Measurements from ENCODE around the gene COL4A1.

Gene COL4A1

DNA sequence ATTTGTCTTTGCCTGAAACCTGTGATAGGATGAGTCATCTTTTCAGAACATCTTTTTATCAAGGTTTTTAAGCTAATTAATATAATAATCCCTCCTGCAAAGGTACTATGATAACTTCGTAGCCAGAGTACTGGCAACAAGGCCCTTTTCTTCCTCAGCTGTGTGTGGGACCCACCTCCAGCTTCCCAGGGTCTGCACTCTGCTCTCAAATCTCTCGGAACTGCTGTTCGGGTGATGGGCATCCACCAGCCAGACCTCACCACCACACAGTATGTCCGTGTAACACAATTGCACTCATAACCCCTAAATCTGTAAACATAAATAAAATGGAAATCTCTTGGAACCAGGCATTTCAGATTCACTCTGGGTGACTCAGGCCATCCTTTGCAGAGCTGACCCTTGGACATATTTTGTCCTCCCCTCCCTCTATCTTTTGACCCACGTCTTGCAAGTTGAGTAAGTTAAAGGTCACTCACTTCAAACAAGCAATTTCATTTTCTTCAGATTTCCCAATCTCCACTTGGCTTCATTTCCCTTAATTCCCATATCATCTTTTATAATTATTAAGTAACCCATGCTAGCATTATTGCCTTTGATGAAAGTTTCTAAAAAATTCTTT, 29.5 kb downstream of the COL4A1 start:
- Histone ChIP-seq H3K36me3 (replicated peaks in 1 of 2; ENCODE audit: control insufficient read depth in 2 of 2, insufficient read depth in 2 of 2, low read length in 2 of 2) (peaks cover 0 to 2% of the 10 kb centered on the region in 2 donors), H2BK120ac (ENCODE audit: low read depth, low read length) (no peak overlapping the region), H4K8ac (ENCODE audit: low read depth, low read length) (no peak overlapping the region), H2AK5ac (ENCODE audit: low read depth, low read length) (no peak overlapping the region), H2BK12ac (ENCODE audit: low read length) (no peak overlapping the region), H3K79me1 (ENCODE audit: low read depth, low read length) (no peaks in the 10 kb centered on the region), H2AFZ (ENCODE audit: low read length) (no peak overlapping the region), H3K4me3 (ENCODE audit: low read length in 2 of 2) (no peak overlapping the region), H3K4ac (ENCODE audit: low read length) (no peak overlapping the region), H2BK5ac (ENCODE audit: low read length) (no peak overlapping the region), H3K18ac (ENCODE audit: low read length) (no peak overlapping the region), H3K4me1 (ENCODE audit: control insufficient read depth in 2 of 2, insufficient read depth in 1 of 2, low read depth in 1 of 2, low read length in 2 of 2) (peaks cover 5 to 15% of the 10 kb centered on the region in 2 donors), H3K9ac (ENCODE audit: low read depth, low read length, poor library complexity) (no peak overlapping the region), H4K91ac (ENCODE audit: low read depth, low read length, poor library complexity) (no peak overlapping the region), H3K27me3 (ENCODE audit: control insufficient read depth in 3 of 3, insufficient read depth in 3 of 3, low read depth in 1 of 3, low read length in 3 of 3) (no peaks in the 10 kb centered on the region), H3K4me2 (ENCODE audit: insufficient read depth, low read length, poor library complexity, severe bottlenecking) (no peak overlapping the region), H2BK15ac (ENCODE audit: low read length) (no peak overlapping the region), H3K14ac (ENCODE audit: low read length) (no peak overlapping the region), H3K23ac (ENCODE audit: low read depth, low read length, poor library complexity) (no peak overlapping the region), H3K27ac (replicated peaks; ENCODE audit: low read length) (no peak overlapping the region), H3K9me3 (replicated peaks in 1 of 2; ENCODE audit: control insufficient read depth in 2 of 2, insufficient read depth in 1 of 2, low read depth in 1 of 2, low read length in 2 of 2) (no peaks in the 10 kb centered on the region)
- no CpG with 5 or more reads among the region's 5 CpGs for WGBS, 2 donors (ENCODE audit: extremely low coverage in 2 of 2, insufficient read length in 2 of 2, insufficient replicate concordance in 1 of 2)
- DNase-seq (ENCODE audit: low spot score) = no peak

DNA sequence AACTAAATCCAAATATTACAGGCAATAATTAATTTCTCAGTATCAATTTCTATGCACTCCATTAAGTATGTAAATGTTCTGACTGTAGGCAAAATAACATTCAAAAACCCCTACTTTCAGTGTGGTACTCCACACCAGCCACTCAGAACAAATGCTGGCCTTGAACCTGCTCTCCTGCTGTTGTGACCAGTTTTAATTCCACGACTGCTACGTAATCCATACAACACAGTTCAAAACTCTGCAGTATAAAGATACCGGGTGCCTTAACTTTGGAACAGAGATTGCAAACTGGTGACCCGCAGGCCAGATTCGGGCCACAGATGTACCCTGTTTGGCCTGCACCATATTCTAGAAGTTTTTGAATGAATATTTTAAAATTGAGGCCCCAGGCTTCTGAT, 30.4 kb downstream of the COL4A1 start:
- no CpG with 5 or more reads among the region's 5 CpGs for WGBS, 2 donors (ENCODE audit: extremely low coverage in 2 of 2, insufficient read length in 2 of 2, insufficient replicate concordance in 1 of 2)

DNA sequence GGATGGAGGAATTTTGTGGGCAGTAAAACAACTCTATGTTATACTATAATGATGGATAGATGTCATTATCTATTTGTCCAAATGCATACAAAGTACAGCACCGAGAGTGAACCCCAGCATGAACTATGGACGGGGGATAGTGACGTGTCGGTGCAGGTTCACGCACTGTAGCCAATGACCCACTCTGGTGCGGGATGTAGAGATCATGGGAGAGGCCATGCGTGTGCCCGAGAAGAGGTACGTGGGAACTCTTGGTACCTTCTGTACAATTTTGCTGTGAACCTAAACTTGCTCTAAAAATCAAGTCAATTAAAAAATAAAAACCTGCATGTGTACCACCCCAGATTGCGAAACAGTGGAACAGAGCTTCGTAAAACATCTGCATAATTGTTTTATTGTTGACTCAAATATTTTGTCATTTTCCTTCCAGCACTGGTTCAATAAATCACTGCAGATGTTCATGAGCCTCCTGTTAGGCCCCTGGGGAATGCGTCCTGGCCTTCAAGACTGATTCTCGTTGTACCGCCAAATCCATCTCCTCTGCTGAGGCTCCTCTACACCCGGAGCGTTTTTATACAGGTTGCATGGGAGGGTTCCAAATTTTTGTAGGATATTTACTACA, 30.9 kb downstream of the COL4A1 start:
- H3K4me3 ChIP-seq (ENCODE audit: low read length in 2 of 2) = no peak overlapping the region
- no peak overlapping the region for H3K9ac ChIP-seq (ENCODE audit: low read depth, low read length, poor library complexity)
- H3K4me1 ChIP-seq (ENCODE audit: control insufficient read depth in 2 of 2, insufficient read depth in 1 of 2, low read depth in 1 of 2, low read length in 2 of 2) = peaks cover 5 to 15% of the 10 kb centered on the region in 2 donors
- no peak overlapping the region for H3K4me2 ChIP-seq (ENCODE audit: insufficient read depth, low read length, poor library complexity, severe bottlenecking)
- H3K27ac ChIP-seq (replicated peaks; ENCODE audit: low read length) = no peak overlapping the region
- peaks cover 0 to 2% of the 10 kb centered on the region in 2 donors for H3K36me3 ChIP-seq (replicated peaks in 1 of 2; ENCODE audit: control insufficient read depth in 2 of 2, insufficient read depth in 2 of 2, low read length in 2 of 2)
- no peak overlapping the region for H3K14ac ChIP-seq (ENCODE audit: low read length)
- no peak overlapping the region for H4K8ac ChIP-seq (ENCODE audit: low read depth, low read length)
- H3K23ac ChIP-seq (ENCODE audit: low read depth, low read length, poor library complexity) = no peak overlapping the region
- no peak overlapping the region for H2BK15ac ChIP-seq (ENCODE audit: low read length)
- WGBS, 2 donors (ENCODE audit: extremely low coverage in 2 of 2, insufficient read length in 2 of 2, insufficient replicate concordance in 1 of 2) = no CpG with 5 or more reads among the region's 16 CpGs
- no peak overlapping the region for H2BK120ac ChIP-seq (ENCODE audit: low read depth, low read length)
- H2BK5ac ChIP-seq (ENCODE audit: low read length) = no peak overlapping the region
- H3K9me3 ChIP-seq (replicated peaks in 1 of 2; ENCODE audit: control insufficient read depth in 2 of 2, insufficient read depth in 1 of 2, low read depth in 1 of 2, low read length in 2 of 2) = no peaks in the 10 kb centered on the region
- no peaks in the 10 kb centered on the region for H3K27me3 ChIP-seq (ENCODE audit: control insufficient read depth in 3 of 3, insufficient read depth in 3 of 3, low read depth in 1 of 3, low read length in 3 of 3)
- H2AK5ac ChIP-seq (ENCODE audit: low read depth, low read length) = no peak overlapping the region
- H3K79me1 ChIP-seq (ENCODE audit: low read depth, low read length) = no peaks in the 10 kb centered on the region
- no peak overlapping the region for H3K18ac ChIP-seq (ENCODE audit: low read length)
- no peak overlapping the region for H2AFZ ChIP-seq (ENCODE audit: low read length)
- no peak for DNase-seq (ENCODE audit: low spot score)
- no peak overlapping the region for H2BK12ac ChIP-seq (ENCODE audit: low read length)
- H4K91ac ChIP-seq (ENCODE audit: low read depth, low read length, poor library complexity) = no peak overlapping the region
- H3K4ac ChIP-seq (ENCODE audit: low read length) = no peak overlapping the region

More for the DNA sequence above, 30.4 kb downstream of the COL4A1 start:
- Histone ChIP-seq H3K4ac (ENCODE audit: low read length) (no peak overlapping the region), H3K14ac (ENCODE audit: low read length) (no peak overlapping the region), H3K23ac (ENCODE audit: low read depth, low read length, poor library complexity) (no peak overlapping the region), H3K4me1 (ENCODE audit: control insufficient read depth in 2 of 2, insufficient read depth in 1 of 2, low read depth in 1 of 2, low read length in 2 of 2) (peaks cover 5 to 15% of the 10 kb centered on the region in 2 donors), H3K36me3 (replicated peaks in 1 of 2; ENCODE audit: control insufficient read depth in 2 of 2, insufficient read depth in 2 of 2, low read length in 2 of 2) (peaks cover 0 to 2% of the 10 kb centered on the region in 2 donors), H4K91ac (ENCODE audit: low read depth, low read length, poor library complexity) (no peak overlapping the region), H2BK12ac (ENCODE audit: low read length) (no peak overlapping the region), H3K27me3 (ENCODE audit: control insufficient read depth in 3 of 3, insufficient read depth in 3 of 3, low read depth in 1 of 3, low read length in 3 of 3) (no peaks in the 10 kb centered on the region), H3K4me3 (ENCODE audit: low read length in 2 of 2) (no peak overlapping the region), H2AFZ (ENCODE audit: low read length) (no peak overlapping the region), H3K27ac (replicated peaks; ENCODE audit: low read length) (no peak overlapping the region), H4K8ac (ENCODE audit: low read depth, low read length) (no peak overlapping the region), H2BK5ac (ENCODE audit: low read length) (no peak overlapping the region), H3K79me1 (ENCODE audit: low read depth, low read length) (no peaks in the 10 kb centered on the region), H3K18ac (ENCODE audit: low read length) (no peak overlapping the region), H2BK120ac (ENCODE audit: low read depth, low read length) (no peak overlapping the region), H3K9me3 (replicated peaks in 1 of 2; ENCODE audit: control insufficient read depth in 2 of 2, insufficient read depth in 1 of 2, low read depth in 1 of 2, low read length in 2 of 2) (no peaks in the 10 kb centered on the region), H3K9ac (ENCODE audit: low read depth, low read length, poor library complexity) (no peak overlapping the region), H3K4me2 (ENCODE audit: insufficient read depth, low read length, poor library complexity, severe bottlenecking) (no peak overlapping the region), H2AK5ac (ENCODE audit: low read depth, low read length) (no peak overlapping the region), H2BK15ac (ENCODE audit: low read length) (no peak overlapping the region)
- DNase-seq (ENCODE audit: low spot score) = no peak

DNA sequence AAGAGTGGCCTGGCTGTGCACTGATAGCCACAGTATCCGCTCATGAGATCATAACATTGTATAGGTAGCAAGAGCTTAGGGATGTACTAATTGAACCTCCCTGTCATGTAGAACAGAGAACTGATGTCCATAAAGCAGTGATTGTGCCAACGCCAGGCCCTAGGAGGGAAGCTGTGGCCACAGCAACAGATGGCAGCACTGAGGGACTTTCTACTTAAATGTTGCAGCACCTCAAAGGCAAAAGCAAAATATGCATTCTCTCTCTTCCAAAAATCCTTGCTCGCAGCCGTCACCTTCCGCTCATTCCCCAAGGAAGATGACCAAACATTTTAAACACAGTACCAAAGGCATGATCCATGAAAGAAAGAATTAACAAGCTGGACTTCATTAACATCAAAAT, 32.3 kb downstream of the COL4A1 start:
- no peak overlapping the region for H3K18ac ChIP-seq (ENCODE audit: low read length)
- no peak overlapping the region for H2BK15ac ChIP-seq (ENCODE audit: low read length)
- no peak overlapping the region for H2BK120ac ChIP-seq (ENCODE audit: low read depth, low read length)
- H3K79me1 ChIP-seq (ENCODE audit: low read depth, low read length) = no peaks in the 10 kb centered on the region
- no peak overlapping the region for H2AK5ac ChIP-seq (ENCODE audit: low read depth, low read length)
- no peak overlapping the region for H2BK12ac ChIP-seq (ENCODE audit: low read length)
- no peaks in the 10 kb centered on the region for H3K9me3 ChIP-seq (replicated peaks in 1 of 2; ENCODE audit: control insufficient read depth in 2 of 2, insufficient read depth in 1 of 2, low read depth in 1 of 2, low read length in 2 of 2)
- no peak overlapping the region for H3K9ac ChIP-seq (ENCODE audit: low read depth, low read length, poor library complexity)
- no peak overlapping the region for H3K23ac ChIP-seq (ENCODE audit: low read depth, low read length, poor library complexity)
- H2BK5ac ChIP-seq (ENCODE audit: low read length) = no peak overlapping the region
- no peak overlapping the region for H3K27ac ChIP-seq (replicated peaks; ENCODE audit: low read length)
- peaks cover 8 to 15% of the 10 kb centered on the region in 2 donors for H3K4me1 ChIP-seq (ENCODE audit: control insufficient read depth in 2 of 2, insufficient read depth in 1 of 2, low read depth in 1 of 2, low read length in 2 of 2)
- H3K4ac ChIP-seq (ENCODE audit: low read length) = no peak overlapping the region
- peaks cover 0 to 2% of the 10 kb centered on the region in 2 donors for H3K36me3 ChIP-seq (replicated peaks in 1 of 2; ENCODE audit: control insufficient read depth in 2 of 2, insufficient read depth in 2 of 2, low read length in 2 of 2)
- H4K8ac ChIP-seq (ENCODE audit: low read depth, low read length) = no peak overlapping the region
- no peak for DNase-seq (ENCODE audit: low spot score)
- WGBS, 2 donors (ENCODE audit: extremely low coverage in 2 of 2, insufficient read length in 2 of 2, insufficient replicate concordance in 1 of 2) = no CpG with 5 or more reads among the region's 5 CpGs
- no peaks in the 10 kb centered on the region for H3K27me3 ChIP-seq (ENCODE audit: control insufficient read depth in 3 of 3, insufficient read depth in 3 of 3, low read depth in 1 of 3, low read length in 3 of 3)
- H4K91ac ChIP-seq (ENCODE audit: low read depth, low read length, poor library complexity) = no peak overlapping the region
- H3K4me3 ChIP-seq (ENCODE audit: low read length in 2 of 2) = no peak overlapping the region
- H3K4me2 ChIP-seq (ENCODE audit: insufficient read depth, low read length, poor library complexity, severe bottlenecking) = no peak overlapping the region
- H3K14ac ChIP-seq (ENCODE audit: low read length) = no peak overlapping the region
- no peak overlapping the region for H2AFZ ChIP-seq (ENCODE audit: low read length)

Data from neuronal stem cell (in vitro differentiated cells).